Activated T-helper 1 cell treated with anti-CD3 and anti-CD28 coated beads, Interleukin-12 subunit alpha, Interleukin-12 subunit beta, Interleukin-2, Interleukin-4 antibody, amounts not matched to agents 30 ng/mL and 10 ng/mL and 1 ng/mL, durations not matched to agents 14 hours and 24 hours and 36 hours (primary cell): ENCODE results near the gene DNAJC1. TPM values are rescaled to one million over a fixed set of nuclear protein-coding genes. Genes with fewer than 3 reads are reported as not detected.
"Not testable (repeated sequence)": the region's sequence is repeated elsewhere in the genome, so short reads cannot be mapped to it uniquely, and the experiment has no call there.

ENCODE experiments used
- DNase-seq: peaks from one replicate; pipeline ENCODE4 v3.0.0; 2021; ENCODE audit warnings: low spot score
- H3K27ac Mint-ChIP-seq: one replicate; pipeline ENCODE4 v1.8.0; 2021; ENCODE audit warnings: mild to moderate bottlenecking, mixed read lengths
- H3K27me3 Mint-ChIP-seq: one replicate; pipeline ENCODE4 v1.8.0; 2022; ENCODE audit warnings: mild to moderate bottlenecking, moderate library complexity, mixed read lengths; ENCODE audit not compliant: insufficient read depth
- H3K36me3 Mint-ChIP-seq: one replicate; pipeline ENCODE4 v1.8.0; 2021; ENCODE audit warnings: low read depth, mixed read lengths
- H3K4me1 Mint-ChIP-seq: one replicate; pipeline ENCODE4 v1.8.0; 2021; ENCODE audit warnings: low read depth, mixed read lengths
- H3K4me3 Mint-ChIP-seq: one replicate; pipeline ENCODE4 v1.8.0; 2021; ENCODE audit warnings: mild to moderate bottlenecking, moderate library complexity, mixed read lengths
- H3K9me3 Mint-ChIP-seq: one replicate; pipeline ENCODE4 v1.8.0; 2021; ENCODE audit warnings: mixed read lengths
- intact Hi-C: fragments of 100-400 bp; cut with micrococcal nuclease; formaldehyde crosslinking; loops from one replicate; pipeline ENCODE4 v1.15.1; 2024
- total RNA-seq: library from RNA; stranded (reverse); gene quantifications from 2 replicates; pipeline ENCODE4 v1.2.3, GENCODE V29; 2022

The DNAJC1 gene
- total RNA-seq, 1 donor from 2014 or later, result 26.2 TPM

- Mint-ChIP-seq H3K36me3 (no peaks in the 10 kb centered on the region), H3K4me1 (no peaks in the 10 kb centered on the region), H3K27me3 (no peaks in the 10 kb centered on the region), H3K9me3 (peaks cover 33% of the 10 kb centered on the region), H3K4me3 (no peak overlapping the region), H3K27ac (no peak overlapping the region)
- DNase-seq, result no peak
- intact Hi-C loops, result no loop called here
Observed at GRCh38 chr10:21823617-21824016, 179.9 kb downstream of the DNAJC1 start.

- H3K27ac Mint-ChIP-seq, DNase-seq, H3K4me1 Mint-ChIP-seq, H3K27me3 Mint-ChIP-seq, intact Hi-C loops, H3K4me3 Mint-ChIP-seq, H3K36me3 Mint-ChIP-seq: not testable (repeated sequence)
- H3K9me3 Mint-ChIP-seq, result peaks cover 21% of the 10 kb centered on the region
Observed at GRCh38 chr10:21822273-21822672, 181.3 kb downstream of the DNAJC1 start.

GRCh38 chr10:21820952-21821351 is 182.6 kb downstream of the DNAJC1 start:
- Mint-ChIP-seq H3K9me3 (peaks cover 10% of the 10 kb centered on the region), H3K36me3 (no peaks in the 10 kb centered on the region), H3K27me3 (no peaks in the 10 kb centered on the region), H3K4me1 (no peaks in the 10 kb centered on the region), H3K27ac (no peak overlapping the region), H3K4me3 (no peak overlapping the region)
- DNase-seq, result no peak
- intact Hi-C loops, result no loop called here

GRCh38 chr10:21818416-21818815 is 185.1 kb downstream of the DNAJC1 start:
- DNase-seq, H3K27me3 Mint-ChIP-seq, H3K27ac Mint-ChIP-seq, H3K4me3 Mint-ChIP-seq, H3K4me1 Mint-ChIP-seq, H3K36me3 Mint-ChIP-seq, H3K9me3 Mint-ChIP-seq, intact Hi-C loops: not testable (repeated sequence)

GRCh38 chr10:21814866-21815265 is 188.7 kb downstream of the DNAJC1 start:
- Mint-ChIP-seq H3K27ac (no peak overlapping the region), H3K9me3 (no peaks in the 10 kb centered on the region), H3K36me3 (peaks cover 4% of the 10 kb centered on the region), H3K4me3 (no peak overlapping the region), H3K4me1 (no peaks in the 10 kb centered on the region), H3K27me3 (no peaks in the 10 kb centered on the region)
- intact Hi-C loops, result no loop called here
- DNase-seq, result no peak

GRCh38 chr10:21813946-21814345 is 189.6 kb downstream of the DNAJC1 start:
- no peaks in the 10 kb centered on the region for H3K9me3 Mint-ChIP-seq
- H3K36me3 Mint-ChIP-seq, result peaks cover 4% of the 10 kb centered on the region
- no peak for DNase-seq
- no peak overlapping the region for H3K27ac Mint-ChIP-seq
- H3K4me3 Mint-ChIP-seq, result no peak overlapping the region
- no peaks in the 10 kb centered on the region for H3K27me3 Mint-ChIP-seq
- no peaks in the 10 kb centered on the region for H3K4me1 Mint-ChIP-seq
- intact Hi-C loops, result no loop called here

- intact Hi-C loops, result no loop called here
- Mint-ChIP-seq H3K27ac (no peak overlapping the region), H3K27me3 (no peaks in the 10 kb centered on the region), H3K9me3 (no peaks in the 10 kb centered on the region), H3K4me3 (no peak overlapping the region), H3K36me3 (peaks cover 4% of the 10 kb centered on the region), H3K4me1 (no peaks in the 10 kb centered on the region)
- DNase-seq, result no peak
Observed at GRCh38 chr10:21811245-21811585, 192.3 kb downstream of the DNAJC1 start.

- Mint-ChIP-seq H3K4me3 (no peak overlapping the region), H3K9me3 (no peaks in the 10 kb centered on the region), H3K4me1 (no peaks in the 10 kb centered on the region), H3K36me3 (peaks cover 4% of the 10 kb centered on the region), H3K27ac (no peak overlapping the region), H3K27me3 (no peaks in the 10 kb centered on the region)
- DNase-seq, result no peak
- intact Hi-C loops, result no loop called here
Observed at GRCh38 chr10:21810582-21811244, 192.8 kb downstream of the DNAJC1 start.

- H3K36me3 Mint-ChIP-seq, result no peaks in the 10 kb centered on the region
- no peak for DNase-seq
- intact Hi-C loops, result no loop called here
- H3K4me3 Mint-ChIP-seq, result no peak overlapping the region
- no peaks in the 10 kb centered on the region for H3K9me3 Mint-ChIP-seq
- H3K27me3 Mint-ChIP-seq, result no peaks in the 10 kb centered on the region
- no peak overlapping the region for H3K27ac Mint-ChIP-seq
- H3K4me1 Mint-ChIP-seq, result no peaks in the 10 kb centered on the region
Observed at GRCh38 chr10:21808550-21808949, 195.0 kb downstream of the DNAJC1 start.

- H3K36me3 Mint-ChIP-seq, result peaks cover 2% of the 10 kb centered on the region
- no peak for DNase-seq
- no peaks in the 10 kb centered on the region for H3K27me3 Mint-ChIP-seq
- H3K4me1 Mint-ChIP-seq, result no peaks in the 10 kb centered on the region
- H3K4me3 Mint-ChIP-seq, result no peak overlapping the region
- intact Hi-C loops, result no loop called here
- H3K9me3 Mint-ChIP-seq, result no peaks in the 10 kb centered on the region
- H3K27ac Mint-ChIP-seq, result no peak overlapping the region
Observed at GRCh38 chr10:21807180-21807579, 196.3 kb downstream of the DNAJC1 start.

- peaks cover 8% of the 10 kb centered on the region for H3K36me3 Mint-ChIP-seq
- H3K9me3 Mint-ChIP-seq, result peaks cover 4% of the 10 kb centered on the region
- H3K27me3 Mint-ChIP-seq, result no peaks in the 10 kb centered on the region
- H3K4me3 Mint-ChIP-seq, result no peak overlapping the region
- intact Hi-C loops, result no loop called here
- no peak for DNase-seq
- peaks cover 4% of the 10 kb centered on the region for H3K4me1 Mint-ChIP-seq
- H3K27ac Mint-ChIP-seq, result no peak overlapping the region
Observed at GRCh38 chr10:21803374-21803773, 200.2 kb downstream of the DNAJC1 start.

GRCh38 chr10:21801609-21802008 is 201.9 kb downstream of the DNAJC1 start:
- intact Hi-C loops, result no loop called here
- Mint-ChIP-seq H3K36me3 (peaks cover 14% of the 10 kb centered on the region), H3K27me3 (no peaks in the 10 kb centered on the region), H3K4me1 (peaks cover 14% of the 10 kb centered on the region), H3K4me3 (no peak overlapping the region), H3K27ac (no peak overlapping the region), H3K9me3 (peaks cover 4% of the 10 kb centered on the region)
- no peak for DNase-seq

- Mint-ChIP-seq H3K27me3 (no peaks in the 10 kb centered on the region), H3K36me3 (peaks cover 12% of the 10 kb centered on the region), H3K4me3 (no peak overlapping the region), H3K9me3 (peaks cover 4% of the 10 kb centered on the region), H3K27ac (peak overlapping the region; percentile 41), H3K4me1 (peaks cover 14% of the 10 kb centered on the region)
- intact Hi-C loops, result no loop called here
- DNase-seq, result no peak
Observed at GRCh38 chr10:21797984-21798765, 205.4 kb downstream of the DNAJC1 start.
